ENCODE data around the gene VPS13D.

Gene VPS13D

DNA sequence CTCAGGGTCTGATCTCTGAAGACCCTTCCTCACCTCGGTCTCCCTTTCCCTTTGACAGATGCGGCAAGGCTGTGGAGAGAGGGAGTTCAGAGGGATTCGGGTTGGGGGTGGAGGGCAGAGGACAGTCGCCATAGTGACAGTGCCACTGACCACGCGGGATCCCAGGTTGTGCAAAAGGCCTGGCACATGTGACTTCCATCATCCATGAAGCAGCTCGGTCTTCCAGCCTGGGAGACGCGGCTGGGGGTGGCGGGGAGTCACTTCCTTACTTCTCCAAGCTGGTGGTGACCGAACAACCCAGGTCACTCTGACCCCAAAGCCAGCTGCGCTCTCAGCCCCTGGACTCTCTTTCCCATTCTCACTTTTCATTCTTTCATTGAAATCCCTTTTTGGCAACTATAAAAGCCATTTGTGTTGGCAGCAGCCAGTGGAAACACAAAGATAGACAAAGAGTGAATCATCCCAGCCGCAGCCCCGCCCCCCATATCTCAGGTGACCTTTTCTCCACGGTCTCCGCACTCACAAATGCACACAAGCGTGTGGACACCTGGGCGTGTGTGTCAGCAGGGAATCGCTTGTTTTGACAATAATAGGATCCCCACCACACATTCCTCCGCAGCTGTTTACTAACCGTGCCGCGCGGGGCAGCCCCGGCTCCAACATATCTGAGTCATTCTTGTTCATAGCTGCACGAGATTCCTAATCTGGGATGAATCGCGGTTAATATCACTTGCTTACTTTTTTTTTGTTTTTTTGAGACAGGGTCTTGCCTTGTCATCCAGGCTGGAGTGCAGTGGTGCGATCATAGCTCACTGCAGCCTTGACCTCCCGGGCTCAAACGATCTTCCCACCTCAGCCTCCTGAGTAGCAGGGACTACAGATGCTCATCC, 319.9 kb downstream of the VPS13D start:
- H3K79me2 ChIP-seq (ENCODE audit: insufficient read depth, low read length) = no peaks in the 10 kb centered on the region
- H3K4me1 ChIP-seq (ENCODE audit: insufficient read depth, low read length) = no peaks in the 10 kb centered on the region
- no peaks in the 10 kb centered on the region for H3K9me3 ChIP-seq (ENCODE audit: insufficient read depth, low read length, severe bottlenecking)
- H3K4me2 ChIP-seq (ENCODE audit: insufficient read depth, low read length) = no peak overlapping the region
- no peaks in the 10 kb centered on the region for H4K20me1 ChIP-seq (ENCODE audit: insufficient read depth, low read length)
- H3K36me3 ChIP-seq (ENCODE audit: insufficient read depth, low read length) = no peaks in the 10 kb centered on the region
- TF ChIP-seq EZH2 (IDR thresholded peaks at IDR 0.05; ENCODE audit: borderline replicate concordance, low read depth, low read length, severe bottlenecking) = no peak
- TF ChIP-seq, protein P1, sequence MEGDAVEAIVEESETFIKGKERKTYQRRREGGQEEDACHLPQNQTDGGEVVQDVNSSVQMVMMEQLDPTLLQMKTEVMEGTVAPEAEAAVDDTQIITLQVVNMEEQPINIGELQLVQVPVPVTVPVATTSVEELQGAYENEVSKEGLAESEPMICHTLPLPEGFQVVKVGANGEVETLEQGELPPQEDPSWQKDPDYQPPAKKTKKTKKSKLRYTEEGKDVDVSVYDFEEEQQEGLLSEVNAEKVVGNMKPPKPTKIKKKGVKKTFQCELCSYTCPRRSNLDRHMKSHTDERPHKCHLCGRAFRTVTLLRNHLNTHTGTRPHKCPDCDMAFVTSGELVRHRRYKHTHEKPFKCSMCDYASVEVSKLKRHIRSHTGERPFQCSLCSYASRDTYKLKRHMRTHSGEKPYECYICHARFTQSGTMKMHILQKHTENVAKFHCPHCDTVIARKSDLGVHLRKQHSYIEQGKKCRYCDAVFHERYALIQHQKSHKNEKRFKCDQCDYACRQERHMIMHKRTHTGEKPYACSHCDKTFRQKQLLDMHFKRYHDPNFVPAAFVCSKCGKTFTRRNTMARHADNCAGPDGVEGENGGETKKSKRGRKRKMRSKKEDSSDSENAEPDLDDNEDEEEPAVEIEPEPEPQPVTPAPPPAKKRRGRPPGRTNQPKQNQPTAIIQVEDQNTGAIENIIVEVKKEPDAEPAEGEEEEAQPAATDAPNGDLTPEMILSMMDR (IDR thresholded peaks at IDR 0.05; ENCODE audit: borderline replicate concordance, extremely low read depth, low read length, poor library complexity, severe bottlenecking) = no peak
- H3K27me3 ChIP-seq (ENCODE audit: insufficient read depth, low read length, poor library complexity) = no peaks in the 10 kb centered on the region
- no peak for DNase-seq
- H2AFZ ChIP-seq (ENCODE audit: low read depth, low read length) = no peak overlapping the region
- no peak overlapping the region for H3K27ac ChIP-seq (ENCODE audit: low read length)
- no peak overlapping the region for H3K9ac ChIP-seq (ENCODE audit: low read depth, low read length)
- no peak for ATAC-seq (ENCODE audit: insufficient read depth, low read depth)
- H3K4me3 ChIP-seq (ENCODE audit: low read depth in 1 of 2, low read length in 2 of 2) = no peak overlapping the region

DNA sequence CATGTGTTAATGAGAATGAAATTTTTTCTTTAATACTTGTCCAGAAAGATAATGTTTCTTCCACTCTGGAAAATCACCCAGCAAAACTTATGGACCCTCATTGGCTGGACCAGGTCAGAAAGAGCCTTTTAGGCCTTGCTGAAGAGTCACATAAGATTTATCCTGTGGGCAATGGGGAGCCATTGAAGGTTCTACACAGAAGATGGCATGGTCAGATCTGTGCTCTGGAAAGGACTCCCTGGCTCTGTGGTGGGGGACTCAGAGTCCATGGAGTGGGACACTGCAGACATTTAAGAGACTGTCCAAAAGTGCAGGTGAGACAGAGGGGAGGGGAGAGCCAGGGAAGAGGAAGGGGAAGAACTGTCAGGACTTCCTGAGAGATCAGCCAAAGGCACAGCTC, 321.8 kb downstream of the VPS13D start:
- Histone ChIP-seq H2AFZ (ENCODE audit: low read depth, low read length) (no peak overlapping the region), H3K4me3 (ENCODE audit: low read depth in 1 of 2, low read length in 2 of 2) (no peak overlapping the region), H3K36me3 (ENCODE audit: insufficient read depth, low read length) (no peaks in the 10 kb centered on the region), H3K4me1 (ENCODE audit: insufficient read depth, low read length) (no peaks in the 10 kb centered on the region), H3K27me3 (ENCODE audit: insufficient read depth, low read length, poor library complexity) (no peaks in the 10 kb centered on the region), H3K9me3 (ENCODE audit: insufficient read depth, low read length, severe bottlenecking) (no peaks in the 10 kb centered on the region), H3K4me2 (ENCODE audit: insufficient read depth, low read length) (no peak overlapping the region), H4K20me1 (ENCODE audit: insufficient read depth, low read length) (no peaks in the 10 kb centered on the region), H3K79me2 (ENCODE audit: insufficient read depth, low read length) (no peaks in the 10 kb centered on the region), H3K27ac (ENCODE audit: low read length) (no peak overlapping the region), H3K9ac (ENCODE audit: low read depth, low read length) (no peak overlapping the region)
- ATAC-seq (ENCODE audit: insufficient read depth, low read depth) = no peak
- TF ChIP-seq, protein P1 (IDR thresholded peaks at IDR 0.05; ENCODE audit: borderline replicate concordance, extremely low read depth, low read length, poor library complexity, severe bottlenecking) = no peak
- TF ChIP-seq EZH2 (IDR thresholded peaks at IDR 0.05; ENCODE audit: borderline replicate concordance, low read depth, low read length, severe bottlenecking) = no peak
- no peak for DNase-seq

DNA sequence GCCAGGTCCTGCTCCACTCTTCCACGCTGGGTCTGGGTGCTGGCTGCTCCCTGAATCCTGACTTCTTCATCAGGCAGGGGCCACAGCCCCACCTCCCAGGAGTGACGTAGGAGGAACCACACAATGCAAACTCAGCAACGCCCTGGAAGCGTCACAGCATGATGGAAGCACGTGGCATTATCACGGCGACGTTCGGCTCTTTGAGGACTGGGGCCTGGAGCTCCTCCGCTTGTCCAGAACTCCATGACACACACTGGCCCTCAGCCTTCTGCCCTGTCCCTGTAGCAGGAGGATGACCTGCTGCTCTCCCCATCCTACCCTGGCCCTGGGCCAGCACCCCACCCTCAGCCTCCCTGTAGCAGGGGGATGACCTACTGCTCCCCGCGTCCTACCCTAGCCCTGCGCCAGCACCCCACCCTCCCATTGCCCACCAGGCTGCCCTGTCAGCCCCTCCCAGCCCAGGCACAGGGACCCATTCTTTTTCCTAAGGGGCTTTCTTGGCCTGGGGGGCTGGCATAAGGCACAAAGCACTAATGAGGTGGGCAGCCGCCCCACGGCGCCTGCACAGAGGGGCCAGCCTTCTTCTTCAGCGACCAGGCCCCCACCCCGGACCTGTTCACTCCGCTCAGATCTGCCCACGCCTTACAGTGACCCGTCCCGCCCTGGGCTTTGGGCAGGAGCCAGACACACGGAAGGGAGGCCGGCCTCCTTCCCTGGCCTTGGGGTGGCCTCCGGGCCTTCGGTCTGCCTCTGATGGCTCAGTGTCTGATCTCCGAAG, 322.5 kb downstream of the VPS13D start:
- no peaks in the 10 kb centered on the region for H4K20me1 ChIP-seq (ENCODE audit: insufficient read depth, low read length)
- H3K9me3 ChIP-seq (ENCODE audit: insufficient read depth, low read length, severe bottlenecking) = no peaks in the 10 kb centered on the region
- DNase-seq (no peak), ATAC-seq (ENCODE audit: insufficient read depth, low read depth) (no peak)
- H3K4me2 ChIP-seq (ENCODE audit: insufficient read depth, low read length) = no peak overlapping the region
- H3K9ac ChIP-seq (ENCODE audit: low read depth, low read length) = no peak overlapping the region
- H3K36me3 ChIP-seq (ENCODE audit: insufficient read depth, low read length) = no peaks in the 10 kb centered on the region
- no peak overlapping the region for H2AFZ ChIP-seq (ENCODE audit: low read depth, low read length)
- no peaks in the 10 kb centered on the region for H3K27me3 ChIP-seq (ENCODE audit: insufficient read depth, low read length, poor library complexity)
- no peaks in the 10 kb centered on the region for H3K79me2 ChIP-seq (ENCODE audit: insufficient read depth, low read length)
- TF ChIP-seq, protein P1 (IDR thresholded peaks at IDR 0.05; ENCODE audit: borderline replicate concordance, extremely low read depth, low read length, poor library complexity, severe bottlenecking) = no peak
- TF ChIP-seq EZH2 (IDR thresholded peaks at IDR 0.05; ENCODE audit: borderline replicate concordance, low read depth, low read length, severe bottlenecking) = no peak
- no peaks in the 10 kb centered on the region for H3K4me1 ChIP-seq (ENCODE audit: insufficient read depth, low read length)
- H3K4me3 ChIP-seq (ENCODE audit: low read depth in 1 of 2, low read length in 2 of 2) = no peak overlapping the region
- H3K27ac ChIP-seq (ENCODE audit: low read length) = no peak overlapping the region
